H9 (cell line): ENCODE measurements around the gene HTR1A. TPM values are rescaled to one million over a fixed set of nuclear protein-coding genes. Genes with fewer than 3 reads are reported as not detected.

ENCODE experiments used
- DNase-seq: peaks from one replicate; pipeline ENCODE4 v3.0.0-alpha.2; 2017
- H2AFZ ChIP-seq: one replicate; pipeline ENCODE4 v1.6.1; 2013; ENCODE audit warnings: mild to moderate bottlenecking, low read length, control low read depth, moderate library complexity
- H2AK5ac ChIP-seq: 2 replicates; pipeline ENCODE4 v1.6.1; 2013; ENCODE audit warnings: low read length, control low read depth, mixed read lengths; ENCODE audit not compliant: insufficient read length
- H2BK120ac ChIP-seq: one replicate; pipeline ENCODE4 v1.6.1; 2013; ENCODE audit warnings: low read depth, mild to moderate bottlenecking, low read length, control low read depth, inconsistent platforms; ENCODE audit not compliant: poor library complexity, severe bottlenecking
- H2BK12ac ChIP-seq: 2 replicates; pipeline ENCODE4 v1.6.1; 2013; ENCODE audit warnings: low read length, control low read depth, mixed read lengths, low read depth; ENCODE audit not compliant: insufficient read length
- H2BK15ac ChIP-seq: 2 replicates; pipeline ENCODE4 v1.6.1; 2013; ENCODE audit warnings: low read depth, low read length, control low read depth
- H2BK20ac ChIP-seq: one replicate; pipeline ENCODE4 v1.6.1; 2013; ENCODE audit warnings: low read depth, mild to moderate bottlenecking, low read length, control low read depth, inconsistent platforms; ENCODE audit not compliant: poor library complexity, severe bottlenecking
- H2BK5ac ChIP-seq: 2 replicates; pipeline ENCODE4 v1.6.1; 2013; ENCODE audit warnings: low read length, control low read depth, mixed read lengths; ENCODE audit not compliant: insufficient read length
- H3K14ac ChIP-seq: 2 replicates; pipeline ENCODE4 v1.6.1; 2013; ENCODE audit warnings: low read length, control low read depth; ENCODE audit not compliant: insufficient read depth
- H3K18ac ChIP-seq: 2 replicates; pipeline ENCODE4 v1.6.1; 2013; ENCODE audit warnings: low read depth, mild to moderate bottlenecking, mixed read lengths, low read length, control low read depth; ENCODE audit not compliant: insufficient read length
- H3K23ac ChIP-seq: 2 replicates; pipeline ENCODE4 v1.6.1; 2013; ENCODE audit warnings: low read length, control low read depth, mixed read lengths, low read depth; ENCODE audit not compliant: insufficient read length
- H3K23me2 ChIP-seq: 2 replicates; pipeline ENCODE4 v1.6.1; 2013; ENCODE audit warnings: low read depth, mild to moderate bottlenecking, mixed read lengths, low read length, control low read depth; ENCODE audit not compliant: insufficient read length, poor library complexity, severe bottlenecking
- H3K27ac ChIP-seq: 2 replicates; pipeline ENCODE4 v1.5.1; 2013; ENCODE audit warnings: low read length, control low read depth, mixed read lengths, low read depth; ENCODE audit not compliant: insufficient read length
- H3K27me3 ChIP-seq: 2 replicates; pipeline ENCODE4 v1.6.1; 2013; ENCODE audit warnings: low read length, control low read depth, inconsistent platforms; ENCODE audit not compliant: insufficient read depth
- H3K4ac ChIP-seq: 2 replicates; pipeline ENCODE4 v1.6.1; 2013; ENCODE audit warnings: low read depth, mild to moderate bottlenecking, control low read depth, inconsistent platforms, low read length, moderate library complexity
- H3K4me1 ChIP-seq: 2 replicates; pipeline ENCODE4 v1.6.1; 2013; ENCODE audit warnings: low read length, control low read depth, inconsistent platforms; ENCODE audit not compliant: insufficient read depth
- H3K4me2 ChIP-seq: 2 replicates; pipeline ENCODE4 v1.6.1; 2013; ENCODE audit warnings: low read length, control low read depth, mixed read lengths; ENCODE audit not compliant: insufficient read length, insufficient read depth
- H3K56ac ChIP-seq: 2 replicates; pipeline ENCODE4 v1.6.1; 2013; ENCODE audit warnings: low read depth, mild to moderate bottlenecking, mixed read lengths, low read length, control low read depth; ENCODE audit not compliant: insufficient read length
- H3K79me1 ChIP-seq: 2 replicates; pipeline ENCODE4 v1.6.1; 2013; ENCODE audit warnings: low read depth, mild to moderate bottlenecking, moderate library complexity, low read length, control low read depth, inconsistent platforms; ENCODE audit not compliant: insufficient read depth, poor library complexity, severe bottlenecking
- H3K79me2 ChIP-seq: 2 replicates; pipeline ENCODE4 v1.6.1; 2013; ENCODE audit warnings: low read length, control low read depth, inconsistent platforms; ENCODE audit not compliant: insufficient read depth
- H3K9ac ChIP-seq: 2 replicates; pipeline ENCODE4 v1.6.1; 2013; ENCODE audit warnings: low read length, control low read depth, mixed read lengths; ENCODE audit not compliant: insufficient read length; ENCODE audit errors: extremely low read depth
- H3K9me3 ChIP-seq: one replicate; pipeline ENCODE4 v1.6.1; 2013; ENCODE audit warnings: low read depth, low read length, inconsistent platforms; ENCODE audit not compliant: control insufficient read depth
- H3T11ph ChIP-seq: one replicate; pipeline ENCODE4 v1.6.1; 2013; ENCODE audit warnings: mild to moderate bottlenecking, low read length, control low read depth, inconsistent platforms
- H4K20me1 ChIP-seq: one replicate; pipeline ENCODE4 v1.6.1; 2013; ENCODE audit not compliant: control insufficient read depth, insufficient read length, insufficient read depth
- H4K5ac ChIP-seq: 2 replicates; pipeline ENCODE4 v1.6.1; 2013; ENCODE audit warnings: low read depth, mild to moderate bottlenecking, mixed read lengths, low read length, control low read depth; ENCODE audit not compliant: insufficient read length
- H4K8ac ChIP-seq: replicated peaks from 2 replicates; pipeline ENCODE4 v1.6.1; 2013; ENCODE audit warnings: low read length, control low read depth, mixed read lengths, low read depth; ENCODE audit not compliant: insufficient read length
- H4K91ac ChIP-seq: 2 replicates; pipeline ENCODE4 v1.6.1; 2013; ENCODE audit warnings: low read depth, mild to moderate bottlenecking, moderate library complexity, mixed read lengths, low read length, control low read depth; ENCODE audit not compliant: insufficient read length
- H3K27ac Mint-ChIP-seq, 3 experiments: 2 replicates in 2 of 3; 3 replicates in 1 of 3; pipeline ENCODE4 v1.8.0; 2020 to 2021; ENCODE audit warnings: mixed read lengths in 3 of 3, mild to moderate bottlenecking in 1 of 3, moderate library complexity in 1 of 3
- H3K27me3 Mint-ChIP-seq: 2 replicates; pipeline ENCODE4 v1.8.0; 2021; ENCODE audit warnings: low read depth, mild to moderate bottlenecking, moderate library complexity, mixed read lengths
- H3K36me3 Mint-ChIP-seq, 3 experiments: 2 replicates in 2 of 3; 3 replicates in 1 of 3; pipeline ENCODE4 v1.8.0; 2020 to 2021; ENCODE audit warnings: low read depth in 3 of 3, mixed read lengths in 3 of 3; ENCODE audit not compliant: insufficient read depth in 1 of 3
- H3K4me1 Mint-ChIP-seq, 2 experiments: 2 replicates each; pipeline ENCODE4 v1.8.0; 2020; ENCODE audit warnings: mixed read lengths in 2 of 2
- H3K4me3 Mint-ChIP-seq, 2 experiments: 2 replicates in 1 of 2; 3 replicates in 1 of 2; pipeline ENCODE4 v1.8.0; 2020 to 2021; ENCODE audit warnings: mild to moderate bottlenecking in 2 of 2, mixed read lengths in 2 of 2, moderate library complexity in 1 of 2
- H3K9me3 Mint-ChIP-seq, 2 experiments: 2 replicates in 1 of 2; 3 replicates in 1 of 2; pipeline ENCODE4 v1.8.0; 2020; ENCODE audit warnings: mild to moderate bottlenecking in 2 of 2, mixed read lengths in 2 of 2, moderate library complexity in 1 of 2
- WGBS: extraction: QIAGEN DNeasy Blood & Tissue Kit; methylation state at CpG from one replicate; pipeline ENCODE4 v1.1.7; 2013; ENCODE audit warnings: missing lambda C conversion rate, low lambda C conversion rate, mixed read lengths; ENCODE audit not compliant: insufficient read length; ENCODE audit errors: extremely low coverage; 5-methylcytosine and 5-hydroxymethylcytosine counted together
- total RNA-seq: library from RNA; stranded (reverse); gene quantifications from 2 replicates; pipeline ENCODE4 v1.2.1, GENCODE V29; 2021
- TF ChIP-seq, protein P1 (sequence below): fragments of 200-600 bp; sonication (generic); conservative IDR thresholded peaks from 3 replicates; pipeline ENCODE4 v1.8.0; 2021; ENCODE audit warnings: antibody characterized with exemption, mild to moderate bottlenecking

The HTR1A gene
- total RNA-seq, 1 experiment from 2014 or later = 0.79 TPM

GRCh38 chr5:63931836-63932235 is 30.4 kb downstream of the HTR1A start:
- no peaks in the 10 kb centered on the region for H3K79me1 ChIP-seq
- no peak for DNase-seq
- H2BK5ac ChIP-seq = no peak overlapping the region
- no peaks in the 10 kb centered on the region for H3K23me2 ChIP-seq
- WGBS = no CpG with 5 or more reads among the region's 1 CpG
- Mint-ChIP-seq H3K9me3 (no peaks in the 10 kb centered on the region; a peak in 1 of 5 replicates), H3K4me1 (peaks cover 6 to 9% of the 10 kb centered on the region in 2 experiments), H3K36me3 (no peaks in the 10 kb centered on the region), H3K27ac (peak overlapping the region in 1 of 3 experiments; percentile 35; a peak in 1 of 7 replicates), H3K4me3 (no peak overlapping the region), H3K27me3 (no peaks in the 10 kb centered on the region)
- no peak overlapping the region for H4K91ac ChIP-seq
- no peak overlapping the region for H2BK20ac ChIP-seq
- H3K14ac ChIP-seq = no peak overlapping the region
- no peak overlapping the region for H3K18ac ChIP-seq
- H2AFZ ChIP-seq = no peak overlapping the region
- H3K9ac ChIP-seq = no peak overlapping the region
- no peak overlapping the region for H2AK5ac ChIP-seq
- no peak overlapping the region for H3K23ac ChIP-seq
- H3K79me2 ChIP-seq = no peaks in the 10 kb centered on the region
- H4K5ac ChIP-seq = no peak overlapping the region
- H3T11ph ChIP-seq = no peak overlapping the region
- no peak overlapping the region for H3K4me2 ChIP-seq
- H2BK120ac ChIP-seq = no peak overlapping the region
- no peak overlapping the region for H3K27ac ChIP-seq
- no peaks in the 10 kb centered on the region for H4K20me1 ChIP-seq
- H3K56ac ChIP-seq = no peak overlapping the region
- H3K4me1 ChIP-seq = no peaks in the 10 kb centered on the region; the same call in 1 of the 2 replicates
- TF ChIP-seq, protein P1, sequence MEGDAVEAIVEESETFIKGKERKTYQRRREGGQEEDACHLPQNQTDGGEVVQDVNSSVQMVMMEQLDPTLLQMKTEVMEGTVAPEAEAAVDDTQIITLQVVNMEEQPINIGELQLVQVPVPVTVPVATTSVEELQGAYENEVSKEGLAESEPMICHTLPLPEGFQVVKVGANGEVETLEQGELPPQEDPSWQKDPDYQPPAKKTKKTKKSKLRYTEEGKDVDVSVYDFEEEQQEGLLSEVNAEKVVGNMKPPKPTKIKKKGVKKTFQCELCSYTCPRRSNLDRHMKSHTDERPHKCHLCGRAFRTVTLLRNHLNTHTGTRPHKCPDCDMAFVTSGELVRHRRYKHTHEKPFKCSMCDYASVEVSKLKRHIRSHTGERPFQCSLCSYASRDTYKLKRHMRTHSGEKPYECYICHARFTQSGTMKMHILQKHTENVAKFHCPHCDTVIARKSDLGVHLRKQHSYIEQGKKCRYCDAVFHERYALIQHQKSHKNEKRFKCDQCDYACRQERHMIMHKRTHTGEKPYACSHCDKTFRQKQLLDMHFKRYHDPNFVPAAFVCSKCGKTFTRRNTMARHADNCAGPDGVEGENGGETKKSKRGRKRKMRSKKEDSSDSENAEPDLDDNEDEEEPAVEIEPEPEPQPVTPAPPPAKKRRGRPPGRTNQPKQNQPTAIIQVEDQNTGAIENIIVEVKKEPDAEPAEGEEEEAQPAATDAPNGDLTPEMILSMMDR = no peak
- H3K9me3 ChIP-seq = no peaks in the 10 kb centered on the region
- no peak overlapping the region for H2BK15ac ChIP-seq
- no peaks in the 10 kb centered on the region for H3K27me3 ChIP-seq
- no peak overlapping the region for H2BK12ac ChIP-seq
- H4K8ac ChIP-seq = no peak overlapping the region
- no peak overlapping the region for H3K4ac ChIP-seq
